Bone marrow (tissue), 2 donors: ENCODE data around the gene MRPL49.
A peak's percentile ranks its signal among the peaks of the same experiment; 100 is the strongest.
"Not testable (repeated sequence)": the region's sequence is repeated elsewhere in the genome, so short reads cannot be mapped to it uniquely, and the experiment has no call there.

ENCODE experiments used
- DNase-seq, 2 donors: peaks; one replicate each; lab custom pipeline; 2025; lab: John Stamatoyannopoulos, UW

The MRPL49 gene

GRCh38 chr11:65132988-65133700, 11.0 kb downstream of the MRPL49 start:
- no peak for DNase-seq

- DNase-seq, result no peak
Observed at GRCh38 chr11:65133724-65134123, 11.6 kb downstream of the MRPL49 start.

GRCh38 chr11:65134240-65134951, 12.3 kb downstream of the MRPL49 start, which contains the start of gene SYVN1:
Gene SYVN1, minus strand, starts transcription at chr11:65134519. Its CDS starts 918 bp downstream, at chr11:65133601.
- DNase-seq, result peak; percentile 88

GRCh38 chr11:65134952-65135632, 13.0 kb downstream of the MRPL49 start:
- peak in 1 of 2 donors; percentile 89 for DNase-seq

- DNase-seq, result no peak
Observed at GRCh38 chr11:65135633-65136145, 13.6 kb downstream of the MRPL49 start.

GRCh38 chr11:65136515-65137096, 14.5 kb downstream of the MRPL49 start:
- no peak for DNase-seq

- no peak for DNase-seq
Observed at GRCh38 chr11:65141896-65142494, 19.9 kb downstream of the MRPL49 start.

GRCh38 chr11:65147352-65148075, 25.4 kb downstream of the MRPL49 start:
- DNase-seq, result no peak

- no peak for DNase-seq
Observed at GRCh38 chr11:65148657-65149056, 26.5 kb downstream of the MRPL49 start.

- DNase-seq, result not testable (repeated sequence)
Observed at GRCh38 chr11:65150131-65150508, 28.0 kb downstream of the MRPL49 start.

GRCh38 chr11:65150509-65151299, 28.6 kb downstream of the MRPL49 start:
- DNase-seq, result peak; percentile 64 to 99

GRCh38 chr11:65151331-65151899, 29.3 kb downstream of the MRPL49 start:
- peak in 1 of 2 donors; percentile 43 for DNase-seq

- DNase-seq, result peak in 1 of 2 donors; percentile 19
Observed at GRCh38 chr11:65152122-65152521, 30.0 kb downstream of the MRPL49 start.

GRCh38 chr11:65156256-65156655, 34.1 kb downstream of the MRPL49 start:
- no peak for DNase-seq

GRCh38 chr11:65156926-65157325, 34.8 kb downstream of the MRPL49 start:
- no peak for DNase-seq

- no peak for DNase-seq
Observed at GRCh38 chr11:65157336-65157735, 35.2 kb downstream of the MRPL49 start.

- no peak for DNase-seq
Observed at GRCh38 chr11:65159012-65159411, 36.9 kb downstream of the MRPL49 start.

GRCh38 chr11:65160643-65161042, 38.5 kb downstream of the MRPL49 start:
- no peak for DNase-seq

GRCh38 chr11:65163684-65164083, 41.6 kb downstream of the MRPL49 start:
- no peak for DNase-seq
